IPS-18a (cell line): Measurements from ENCODE around the gene GRID1.
"Not testable (repeated sequence)": the region's sequence is repeated elsewhere in the genome, so short reads cannot be mapped to it uniquely, and the experiment has no call there.

Experiments used
- H3K27ac ChIP-seq: one replicate; pipeline ENCODE4 v1.5.1; 2013; ENCODE audit warnings: low read length
- H3K27me3 ChIP-seq: one replicate; pipeline ENCODE4 v1.6.1; 2013; ENCODE audit warnings: mild to moderate bottlenecking, low read length; ENCODE audit not compliant: control insufficient read depth, insufficient read depth
- H3K36me3 ChIP-seq: one replicate; pipeline ENCODE4 v1.6.1; 2013; ENCODE audit warnings: low read depth, low read length; ENCODE audit not compliant: control insufficient read depth
- H3K4me1 ChIP-seq: one replicate; pipeline ENCODE4 v1.6.1; 2013; ENCODE audit warnings: low read depth, low read length; ENCODE audit not compliant: control insufficient read depth
- H3K4me3 ChIP-seq: one replicate; pipeline ENCODE4 v1.5.1; 2013; ENCODE audit warnings: low read length
- H3K9ac ChIP-seq: one replicate; pipeline ENCODE4 v1.6.1; 2013; ENCODE audit warnings: mild to moderate bottlenecking, low read length, moderate library complexity
- H3K9me3 ChIP-seq: one replicate; pipeline ENCODE4 v1.6.1; 2013; ENCODE audit warnings: low read depth, low read length; ENCODE audit not compliant: control insufficient read depth

Gene GRID1

DNA sequence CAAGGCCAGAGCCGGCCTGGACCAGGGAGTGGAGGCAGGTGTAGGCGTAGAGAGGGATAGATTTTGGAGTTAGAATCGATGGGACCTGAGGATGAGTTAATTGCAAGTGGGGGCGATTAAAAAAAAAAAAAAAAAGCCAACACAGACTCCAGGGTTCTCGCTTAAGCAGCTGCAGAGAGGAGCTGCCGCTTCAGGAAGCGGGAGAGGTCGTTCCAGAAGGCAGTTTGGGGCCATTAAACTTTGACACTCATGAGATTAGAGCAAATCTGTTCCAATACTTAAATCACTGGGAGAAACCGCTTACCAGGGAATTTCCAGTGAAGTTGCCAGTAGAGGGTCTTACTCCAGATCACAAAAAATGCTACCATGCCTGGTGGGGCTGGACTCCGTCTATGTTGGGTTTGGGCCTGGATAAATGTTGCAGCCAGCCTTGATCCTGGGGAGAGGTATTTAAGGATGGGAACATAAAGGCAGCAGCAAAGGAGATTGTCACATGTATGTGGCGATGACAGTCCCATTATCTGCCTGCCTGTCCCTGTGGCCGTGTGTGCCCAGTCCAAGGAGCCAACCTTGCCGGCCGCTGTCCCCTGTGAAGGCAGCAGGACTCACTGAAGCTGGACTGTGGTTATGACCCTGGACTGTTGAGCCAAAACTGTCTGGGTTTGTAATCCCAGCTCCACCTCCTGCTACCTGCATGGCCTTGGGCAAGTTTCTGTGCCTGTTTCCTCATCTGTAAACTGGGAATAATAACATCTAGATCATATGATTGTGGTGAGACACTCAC lies 23.9 kb upstream of the GRID1 start:
- Histone ChIP-seq H3K4me3 (no peak overlapping the region), H3K27ac (no peak overlapping the region), H3K9ac (no peak overlapping the region), H3K9me3 (no peaks in the 10 kb centered on the region), H3K4me1 (peaks cover 9% of the 10 kb centered on the region), H3K36me3 (no peaks in the 10 kb centered on the region), H3K27me3 (peaks cover 29% of the 10 kb centered on the region)

DNA sequence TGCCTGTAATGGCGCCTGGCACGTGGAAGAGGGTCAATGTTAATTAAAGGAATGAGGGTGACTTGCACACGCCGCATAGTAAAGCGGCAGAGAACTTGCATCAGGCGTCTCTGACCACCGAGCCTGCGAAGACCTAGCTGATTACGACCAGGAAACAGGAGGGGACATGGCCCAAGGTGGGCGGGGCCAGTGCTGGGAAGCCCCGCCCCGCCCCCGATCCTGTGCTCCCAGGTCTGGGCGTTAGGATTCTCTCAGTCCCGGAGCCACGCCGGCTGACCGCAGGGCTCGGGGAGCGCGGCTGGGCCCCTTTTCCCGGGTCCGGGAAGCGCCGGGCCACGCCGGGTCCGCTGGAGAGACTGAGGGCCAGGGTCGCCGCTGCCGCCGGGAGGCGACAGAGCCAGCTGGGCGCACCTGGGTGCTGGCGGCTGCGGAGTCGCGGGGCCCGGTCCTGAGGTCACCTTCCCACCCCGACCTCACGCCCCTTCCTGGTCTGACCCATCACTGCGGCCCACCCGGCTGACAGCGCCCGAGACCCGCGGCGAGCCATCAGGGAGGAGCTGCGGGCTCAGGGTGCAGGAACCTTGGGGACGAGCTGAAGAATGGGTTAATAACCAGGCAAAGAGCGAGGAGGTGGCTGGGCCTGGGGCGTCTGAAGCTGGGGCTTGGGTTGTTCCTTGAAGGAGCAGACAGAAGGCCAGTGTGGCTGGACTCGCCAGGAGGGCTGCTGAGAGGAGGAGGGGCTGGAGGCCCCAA lies 23.0 kb upstream of the GRID1 start:
- H3K27me3 ChIP-seq = peaks cover 29% of the 10 kb centered on the region
- peaks cover 9% of the 10 kb centered on the region for H3K4me1 ChIP-seq

DNA sequence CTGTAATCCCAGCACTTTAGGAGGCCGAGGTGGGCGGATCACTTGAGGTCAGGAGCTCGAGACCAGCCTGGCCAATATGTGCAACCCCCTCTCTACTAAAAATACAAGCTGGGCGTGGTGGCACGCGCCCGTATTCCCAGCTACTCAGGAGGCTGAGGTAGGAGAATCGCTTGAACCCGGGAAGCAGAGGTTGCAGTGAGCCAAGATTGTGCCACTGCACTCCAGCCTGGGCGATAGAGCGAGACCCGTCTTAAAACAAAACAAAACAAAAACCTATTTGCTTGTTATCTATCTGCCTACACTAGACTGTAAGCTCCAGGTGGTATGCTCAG lies 22.5 kb upstream of the GRID1 start:
- not testable (repeated sequence) for H3K9me3 ChIP-seq, H3K27ac ChIP-seq, H3K4me1 ChIP-seq, H3K36me3 ChIP-seq
- peak overlapping the region; percentile 52 for H3K4me3 ChIP-seq
- peak overlapping the region; percentile 53 for H3K9ac ChIP-seq
- H3K27me3 ChIP-seq = peaks cover 29% of the 10 kb centered on the region

More for the DNA sequence above, 23.0 kb upstream of the GRID1 start:
- Histone ChIP-seq H3K36me3 (no peaks in the 10 kb centered on the region), H3K4me3 (peak overlapping the region; percentile 52), H3K9me3 (no peaks in the 10 kb centered on the region), H3K9ac (peak overlapping the region; percentile 53), H3K27ac (no peak overlapping the region)

DNA sequence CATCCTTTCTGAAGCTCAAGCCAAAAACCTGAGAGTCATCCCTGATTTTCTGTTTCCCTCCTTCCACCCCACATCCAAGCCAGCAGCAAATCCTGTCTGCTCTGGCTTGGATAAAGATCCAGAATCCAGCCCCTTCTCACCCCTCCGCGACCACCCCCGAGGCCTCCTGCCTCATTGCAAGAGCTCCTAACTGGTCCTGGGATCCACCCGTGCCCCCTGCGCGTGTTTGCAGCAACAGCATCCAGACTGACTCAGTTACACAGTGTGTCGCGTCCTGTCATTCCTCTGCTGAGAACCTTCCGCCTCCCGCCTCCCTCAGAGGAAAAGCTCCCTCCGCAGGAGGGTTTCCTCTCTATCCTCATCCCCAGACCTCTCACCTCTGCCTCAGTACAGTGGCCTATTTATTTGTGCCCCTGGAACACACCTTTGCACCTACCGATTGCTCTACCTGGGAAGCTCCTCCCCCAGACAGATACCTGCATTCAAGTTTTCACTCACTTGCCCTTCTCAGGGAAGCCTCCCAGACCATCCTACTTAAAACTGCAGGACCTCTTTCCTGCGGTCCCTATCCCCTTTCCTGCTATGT lies 21.6 kb upstream of the GRID1 start:
- H3K36me3 ChIP-seq = no peaks in the 10 kb centered on the region
- no peaks in the 10 kb centered on the region for H3K9me3 ChIP-seq
- H3K4me1 ChIP-seq = peaks cover 9% of the 10 kb centered on the region
- peaks cover 29% of the 10 kb centered on the region for H3K27me3 ChIP-seq
- no peak overlapping the region for H3K9ac ChIP-seq
- H3K27ac ChIP-seq = no peak overlapping the region
- no peak overlapping the region for H3K4me3 ChIP-seq

GRCh38 chr10:86387178-86387794 lies 20.7 kb upstream of the GRID1 start:
- Histone ChIP-seq H3K27me3 (peaks cover 29% of the 10 kb centered on the region), H3K36me3 (no peaks in the 10 kb centered on the region), H3K9ac (no peak overlapping the region), H3K4me3 (no peak overlapping the region), H3K4me1 (peaks cover 9% of the 10 kb centered on the region), H3K9me3 (no peaks in the 10 kb centered on the region), H3K27ac (no peak overlapping the region)

- H3K27ac ChIP-seq = no peak overlapping the region
- H3K9me3 ChIP-seq = no peaks in the 10 kb centered on the region
- peaks cover 9% of the 10 kb centered on the region for H3K4me1 ChIP-seq
- no peaks in the 10 kb centered on the region for H3K36me3 ChIP-seq
- H3K9ac ChIP-seq = no peak overlapping the region
- H3K27me3 ChIP-seq = peaks cover 18% of the 10 kb centered on the region
- H3K4me3 ChIP-seq = no peak overlapping the region
Measured at GRCh38 chr10:86385806-86386205, 19.2 kb upstream of the GRID1 start.

DNA sequence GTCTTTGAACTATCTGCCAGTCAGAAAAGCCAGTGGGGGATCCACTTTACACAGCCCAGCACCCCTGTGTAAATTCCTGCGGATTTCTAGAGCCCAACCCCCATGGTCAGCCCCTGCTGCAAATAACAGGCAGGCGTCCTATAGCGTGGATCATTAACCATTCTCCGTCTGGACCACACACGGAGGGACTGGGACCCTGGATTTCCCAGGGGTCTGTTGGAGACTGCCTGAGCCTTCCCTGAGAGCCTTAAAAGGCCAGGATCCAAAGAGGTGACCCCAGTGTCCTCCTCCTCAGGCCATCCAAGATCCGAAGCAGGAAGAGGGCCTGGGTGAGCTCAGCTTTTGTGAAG lies 11.2 kb upstream of the GRID1 start:
- Histone ChIP-seq H3K4me1 (no peaks in the 10 kb centered on the region), H3K36me3 (no peaks in the 10 kb centered on the region), H3K9ac (no peak overlapping the region), H3K27me3 (peaks cover 18% of the 10 kb centered on the region), H3K27ac (no peak overlapping the region), H3K9me3 (no peaks in the 10 kb centered on the region), H3K4me3 (no peak overlapping the region)

DNA sequence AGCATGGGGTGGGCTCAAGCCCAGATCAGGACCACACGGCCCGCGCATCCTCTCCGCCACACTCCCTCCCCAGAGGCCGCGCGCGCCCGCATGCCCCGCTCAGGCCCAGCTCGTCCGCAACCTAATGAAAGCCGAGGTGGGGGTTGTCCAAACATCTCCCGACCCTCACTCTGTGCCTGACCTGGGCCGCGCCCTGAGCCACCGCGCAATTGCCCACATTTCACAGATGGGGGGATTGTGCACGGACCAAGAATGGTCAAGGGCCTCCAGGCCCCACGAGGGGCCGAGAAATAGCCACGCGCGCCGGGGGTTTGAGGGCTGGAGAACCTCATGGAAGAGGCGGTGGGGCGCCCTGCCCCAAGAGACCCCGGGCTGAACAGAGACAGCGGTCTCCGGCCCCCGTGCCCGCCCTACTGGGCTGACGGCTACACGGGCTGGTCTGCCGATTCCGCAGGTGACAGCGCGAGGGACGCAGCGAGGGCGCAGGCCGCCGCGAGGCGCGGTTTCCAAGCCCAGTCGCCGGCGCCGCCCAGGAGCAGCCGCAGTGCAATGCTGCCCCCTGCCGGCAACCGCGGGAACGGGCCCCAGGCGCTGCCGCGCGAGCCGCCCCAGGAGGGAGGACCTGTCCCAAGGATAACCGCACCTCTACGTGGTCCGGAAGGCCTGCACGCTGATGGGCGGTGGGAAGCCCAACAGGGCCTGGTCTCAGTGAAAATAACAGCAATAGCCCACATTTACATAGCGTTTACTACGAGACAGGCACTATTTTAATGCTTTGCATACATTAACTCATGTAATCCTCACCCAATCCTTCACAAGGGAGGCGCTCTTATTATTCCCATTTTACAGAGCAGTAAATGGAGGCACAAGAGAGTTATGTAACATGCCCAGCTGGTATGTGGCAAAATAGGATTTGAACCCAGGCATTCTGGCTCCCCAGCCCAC lies 10.5 kb upstream of the GRID1 start:
- Histone ChIP-seq H3K36me3 (no peaks in the 10 kb centered on the region), H3K4me1 (no peaks in the 10 kb centered on the region), H3K9me3 (no peaks in the 10 kb centered on the region), H3K27me3 (peaks cover 21% of the 10 kb centered on the region), H3K27ac (no peak overlapping the region), H3K9ac (no peak overlapping the region), H3K4me3 (no peak overlapping the region)

GRCh38 chr10:86376403-86376802 lies 9.8 kb upstream of the GRID1 start:
- H3K4me1 ChIP-seq = no peaks in the 10 kb centered on the region
- no peak overlapping the region for H3K4me3 ChIP-seq
- H3K36me3 ChIP-seq = no peaks in the 10 kb centered on the region
- H3K27ac ChIP-seq = no peak overlapping the region
- peaks cover 25% of the 10 kb centered on the region for H3K27me3 ChIP-seq
- H3K9ac ChIP-seq = no peak overlapping the region
- no peaks in the 10 kb centered on the region for H3K9me3 ChIP-seq

GRCh38 chr10:86375204-86375603 lies 8.6 kb upstream of the GRID1 start:
- Histone ChIP-seq H3K4me1 (no peaks in the 10 kb centered on the region), H3K27me3 (peaks cover 37% of the 10 kb centered on the region), H3K36me3 (no peaks in the 10 kb centered on the region), H3K9ac (no peak overlapping the region), H3K4me3 (no peak overlapping the region), H3K9me3 (no peaks in the 10 kb centered on the region), H3K27ac (no peak overlapping the region)

DNA sequence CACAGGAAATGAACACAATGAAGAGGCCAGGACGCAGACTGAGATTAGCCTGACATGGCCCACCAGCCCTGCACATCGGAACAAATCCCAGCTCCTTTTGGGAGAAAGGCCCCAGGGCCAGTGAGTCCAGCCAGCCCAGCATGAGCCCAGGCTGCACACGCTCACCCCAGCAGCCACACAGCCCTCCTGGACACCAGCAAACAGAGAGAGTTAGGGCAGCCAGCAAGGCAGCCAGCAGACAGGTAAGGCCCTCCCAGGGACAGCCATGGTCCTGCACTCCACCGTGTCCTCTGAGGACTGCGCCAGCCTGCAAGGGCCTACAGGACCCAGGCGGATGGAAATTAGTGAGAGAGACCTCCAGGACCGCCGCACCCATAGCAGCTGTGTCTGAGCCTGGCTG lies 8.1 kb upstream of the GRID1 start:
- Histone ChIP-seq H3K27me3 (peaks cover 43% of the 10 kb centered on the region), H3K9me3 (no peaks in the 10 kb centered on the region), H3K9ac (no peak overlapping the region), H3K36me3 (no peaks in the 10 kb centered on the region), H3K27ac (no peak overlapping the region), H3K4me3 (no peak overlapping the region), H3K4me1 (no peaks in the 10 kb centered on the region)
